Smooth muscle cell (in vitro differentiated cells): ENCODE results near the gene ZMYM3. TPM values are rescaled to one million over a fixed set of nuclear protein-coding genes. Genes with fewer than 3 reads are reported as not detected.

ENCODE experiments used
- DNase-seq: peaks from one replicate; lab custom pipeline; 2025; ENCODE audit not compliant: unreplicated experiment; lab: John Stamatoyannopoulos, UW
- H2AFZ ChIP-seq: fragments of 200-600 bp; sonication (generic); 2 replicates; pipeline ENCODE4 v1.6.0; 2016; ENCODE audit warnings: antibody characterized with exemption, low read depth, mild to moderate bottlenecking
- H3F3A ChIP-seq: fragments of 200-600 bp; sonication (generic); 2 replicates; pipeline ENCODE4 v1.6.0; 2017; ENCODE audit warnings: antibody characterized with exemption, low read depth
- H3K27ac ChIP-seq: fragments of 200-600 bp; sonication (generic); 2 replicates; pipeline ENCODE4 v1.5.1; 2016; ENCODE audit warnings: low read depth, mild to moderate bottlenecking
- H3K27me3 ChIP-seq: fragments of 200-600 bp; sonication (generic); 2 replicates; pipeline ENCODE4 v1.6.1; 2016; ENCODE audit warnings: low read depth, mild to moderate bottlenecking
- H3K36me3 ChIP-seq: fragments of 200-600 bp; sonication (generic); 2 replicates; pipeline ENCODE4 v1.5.1; 2016; ENCODE audit warnings: low read depth
- H3K4me1 ChIP-seq: fragments of 200-600 bp; sonication (generic); 2 replicates; pipeline ENCODE4 v1.5.1; 2016; ENCODE audit warnings: low read depth
- H3K4me2 ChIP-seq: fragments of 200-600 bp; sonication (generic); 2 replicates; pipeline ENCODE4 v1.6.0; 2016; ENCODE audit warnings: mild to moderate bottlenecking
- H3K4me3 ChIP-seq: fragments of 200-600 bp; sonication (generic); 2 replicates; pipeline ENCODE4 v1.5.1; 2016; ENCODE audit warnings: mild to moderate bottlenecking
- H3K79me2 ChIP-seq: fragments of 200-600 bp; sonication (generic); 2 replicates; pipeline ENCODE4 v1.6.0; 2016; ENCODE audit warnings: low read depth, mild to moderate bottlenecking
- H3K9ac ChIP-seq: fragments of 200-600 bp; sonication (generic); 2 replicates; pipeline ENCODE4 v1.6.0; 2016; ENCODE audit warnings: low read depth
- H3K9me3 ChIP-seq: fragments of 200-600 bp; sonication (generic); replicated peaks from 2 replicates; pipeline ENCODE4 v1.5.1; 2016; ENCODE audit warnings: low read depth
- H4K20me1 ChIP-seq: fragments of 200-600 bp; sonication (generic); 2 replicates; pipeline ENCODE4 v1.6.0; 2016; ENCODE audit warnings: low read depth
- CTCF ChIP-seq: fragments of 200-600 bp; sonication (generic); IDR thresholded peaks from 2 replicates; pipeline ENCODE4 v1.5.1; 2017; ENCODE audit warnings: borderline replicate concordance, mild to moderate bottlenecking, antibody characterized with exemption; ENCODE audit not compliant: insufficient read depth, poor library complexity, severe bottlenecking
- WGBS: methylation state at CpG from one replicate; pipeline ENCODE4 v1.1.7; 2016; ENCODE audit warnings: low lambda C conversion rate; 5-methylcytosine and 5-hydroxymethylcytosine counted together
- polyA plus RNA-seq: library from polyadenylated mRNA; unstranded; fragments of >200 nt; fragmentation: Nextera tagmentation; extraction: Ambion mirVana; gene quantifications from 2 replicates; pipeline ENCODE4 v1.2.1, GENCODE V29; 2016
- total RNA-seq: library from RNA; depleted of rRNA; stranded (reverse); fragments of >200 nt; gene quantifications from 2 replicates; pipeline ENCODE4 v1.2.3, GENCODE V29; 2014

The ZMYM3 gene
- total and polyA plus RNA-seq, 2 experiments from 2014 or later = 9.0 to 29.5 TPM

- Histone ChIP-seq H3K9ac (peak overlapping the region; percentile 74), H2AFZ (no peak overlapping the region), H3K4me3 (peak overlapping the region; percentile 88), H3K27me3 (no peaks in the 10 kb centered on the region), H3K4me1 (no peaks in the 10 kb centered on the region), H3K4me2 (peak overlapping the region; percentile 81), H3F3A (no peaks in the 10 kb centered on the region), H4K20me1 (no peaks in the 10 kb centered on the region), H3K79me2 (no peaks in the 10 kb centered on the region), H3K9me3 (no peaks in the 10 kb centered on the region), H3K36me3 (no peaks in the 10 kb centered on the region), H3K27ac (no peak overlapping the region)
- peak; percentile 6 for DNase-seq
- WGBS = 32% methylated on average over 18 of the region's 35 CpGs
- TF ChIP-seq CTCF = peak; percentile 41
These were observed 468 bp downstream of the ZMYM3 start for GRCh38 chrX:71253253-71254091.

GRCh38 chrX:71252221-71252620, 1.7 kb downstream of the ZMYM3 start:
- Histone ChIP-seq H3K27ac (no peak overlapping the region), H4K20me1 (no peaks in the 10 kb centered on the region), H3K79me2 (no peaks in the 10 kb centered on the region), H3F3A (no peaks in the 10 kb centered on the region), H3K4me3 (peak overlapping the region; percentile 88), H3K9me3 (no peaks in the 10 kb centered on the region), H3K9ac (no peak overlapping the region), H3K4me2 (peak overlapping the region; percentile 81), H3K36me3 (no peaks in the 10 kb centered on the region), H3K27me3 (no peaks in the 10 kb centered on the region), H2AFZ (no peak overlapping the region), H3K4me1 (no peaks in the 10 kb centered on the region)
- WGBS = 50% methylated on average over 1 of the region's 2 CpGs
- TF ChIP-seq CTCF = no peak
- DNase-seq = no peak

- Histone ChIP-seq H3K79me2 (no peaks in the 10 kb centered on the region), H3K4me1 (no peaks in the 10 kb centered on the region), H3K27me3 (no peaks in the 10 kb centered on the region), H3K4me2 (peak overlapping the region; percentile 81), H2AFZ (no peak overlapping the region), H3K4me3 (peak overlapping the region; percentile 88), H4K20me1 (no peaks in the 10 kb centered on the region), H3K27ac (no peak overlapping the region), H3K9ac (no peak overlapping the region), H3K9me3 (no peaks in the 10 kb centered on the region), H3F3A (no peaks in the 10 kb centered on the region), H3K36me3 (no peaks in the 10 kb centered on the region)
- TF ChIP-seq CTCF = no peak
- 44% methylated on average over 6 of the region's 8 CpGs for WGBS
- no peak for DNase-seq
These were observed 2.4 kb downstream of the ZMYM3 start for GRCh38 chrX:71251466-71251973.
